ENCODE measurements around the gene DTX3.
A peak's percentile ranks its signal among the peaks of the same experiment; 100 is the strongest.
"Not testable (repeated sequence)": the region's sequence is repeated elsewhere in the genome, so short reads cannot be mapped to it uniquely, and the experiment has no call there.

Gene DTX3

DNA sequence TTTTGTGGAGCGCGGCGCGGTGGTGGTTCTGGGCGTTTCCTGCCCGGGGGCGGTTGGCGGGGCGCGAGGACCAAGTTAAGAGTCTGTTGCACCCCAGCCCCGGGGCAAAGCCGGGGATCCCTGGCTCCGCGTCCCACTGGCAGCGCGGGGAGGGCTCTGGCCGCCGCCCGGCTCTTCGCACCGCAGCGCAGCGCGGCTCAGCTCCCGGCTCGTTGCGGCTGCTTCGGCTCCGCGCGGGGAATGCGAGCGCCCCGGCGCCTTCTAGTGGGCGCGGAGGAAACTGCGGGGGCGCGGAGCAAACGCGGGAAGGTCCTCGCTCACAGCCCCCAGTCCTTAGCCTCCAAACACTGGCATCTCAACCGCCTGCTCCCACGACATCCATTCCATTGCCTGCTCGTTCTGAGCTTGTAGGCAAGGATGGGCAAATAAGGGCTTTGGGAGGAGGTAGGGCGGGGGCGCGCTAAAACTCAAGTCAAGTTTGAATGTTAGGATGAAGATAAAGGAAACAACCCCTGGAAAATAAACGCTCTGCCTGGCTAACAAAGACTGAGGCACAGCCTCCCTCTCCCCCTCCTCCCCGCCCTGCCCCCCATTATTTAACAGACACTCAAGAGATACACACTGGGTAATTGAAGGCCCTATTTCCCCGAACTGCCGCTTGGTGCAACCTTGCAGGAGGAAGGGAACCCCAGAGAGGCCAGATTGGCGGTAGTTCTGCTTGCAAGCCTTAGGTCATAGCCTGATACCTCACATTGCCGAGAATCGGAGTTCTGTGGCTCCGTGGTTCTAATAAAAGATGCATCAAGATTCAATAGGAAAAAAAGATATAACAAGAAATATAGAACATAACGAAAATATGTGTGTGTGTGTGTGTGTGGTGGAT, 28.6 kb downstream of the DTX3 start, which contains the start of gene B4GALNT1:
TSS of gene B4GALNT1 (minus strand) at position 244 of the 883 bp plus-strand sequence. CDS start 1,069 bp downstream, outside the sequence.
- DNase-seq, result peak; percentile 50

GRCh38 chr12:57636731-57637130, 32.1 kb downstream of the DTX3 start:
- not testable (repeated sequence) for DNase-seq

GRCh38 chr12:57637364-57637763, 32.7 kb downstream of the DTX3 start:
- DNase-seq, result no peak

DNA sequence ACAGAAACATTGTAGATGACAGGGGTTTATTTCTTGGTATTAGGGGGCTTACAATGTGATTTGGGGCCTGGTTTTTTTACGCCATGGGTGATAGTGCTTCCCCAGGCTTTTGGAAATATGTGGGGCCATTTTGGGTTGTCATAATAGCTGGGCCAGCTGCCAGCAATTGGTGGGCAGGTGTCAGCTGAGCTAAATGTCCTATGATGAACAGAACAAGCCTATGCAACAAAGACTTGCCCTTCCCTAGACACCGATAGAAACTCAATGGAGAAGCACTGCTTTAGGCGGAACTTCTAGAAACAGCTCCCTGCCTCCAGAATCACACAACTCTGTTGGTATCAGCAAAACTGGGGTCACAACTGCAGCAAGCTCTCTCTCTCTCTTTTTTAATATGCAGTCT, 33.5 kb downstream of the DTX3 start:
- DNase-seq, result no peak

DNA sequence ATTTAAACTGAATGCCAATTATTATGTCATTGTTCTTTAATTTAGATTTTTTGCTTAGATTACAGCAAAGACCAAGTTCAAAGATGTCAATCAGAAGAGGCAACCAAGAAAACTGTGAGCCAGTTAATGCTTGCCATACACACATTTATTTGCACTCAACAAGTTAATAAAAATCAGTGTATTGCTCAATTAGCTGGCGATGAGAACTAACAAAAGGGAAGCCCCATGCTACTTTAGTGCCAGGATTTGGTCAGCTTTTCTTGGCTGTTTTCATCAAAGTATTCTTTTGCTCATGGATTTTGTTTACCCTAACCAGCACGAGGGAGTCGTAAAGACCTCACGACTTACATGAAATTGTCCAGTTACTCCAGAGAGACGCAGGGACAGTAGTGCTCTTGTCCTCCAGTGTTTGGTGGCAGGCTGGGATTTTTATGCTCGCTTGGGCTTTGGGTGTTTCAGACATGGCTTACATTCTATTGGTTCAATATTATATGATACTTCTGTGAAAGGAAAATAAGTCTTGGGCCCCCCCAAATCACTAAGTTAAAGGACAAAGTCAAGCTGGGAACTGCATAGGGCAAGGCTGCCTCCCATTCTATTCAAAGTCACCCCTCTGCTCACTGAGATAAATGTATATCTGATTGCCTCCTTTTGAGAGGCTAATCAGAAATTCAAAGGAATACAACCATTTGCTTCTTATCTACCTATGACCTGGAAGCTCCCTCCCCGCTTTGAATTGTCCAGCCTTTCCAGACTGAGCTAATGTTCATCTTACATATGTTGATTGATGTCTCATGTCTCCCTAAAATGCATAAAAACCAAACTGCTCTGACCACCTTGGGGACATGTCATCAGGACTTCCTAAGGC, 35.8 kb downstream of the DTX3 start:
- DNase-seq, result no peak

- DNase-seq, result no peak
These were observed 37.2 kb downstream of the DTX3 start for GRCh38 chr12:57641699-57642442.

GRCh38 chr12:57645990-57646658, 41.5 kb downstream of the DTX3 start:
- DNase-seq, result not testable (repeated sequence)

- not testable (repeated sequence) for DNase-seq
These were observed 42.0 kb downstream of the DTX3 start for GRCh38 chr12:57646659-57647049.

GRCh38 chr12:57654042-57654441, 49.4 kb downstream of the DTX3 start:
- no peak for DNase-seq

DNA sequence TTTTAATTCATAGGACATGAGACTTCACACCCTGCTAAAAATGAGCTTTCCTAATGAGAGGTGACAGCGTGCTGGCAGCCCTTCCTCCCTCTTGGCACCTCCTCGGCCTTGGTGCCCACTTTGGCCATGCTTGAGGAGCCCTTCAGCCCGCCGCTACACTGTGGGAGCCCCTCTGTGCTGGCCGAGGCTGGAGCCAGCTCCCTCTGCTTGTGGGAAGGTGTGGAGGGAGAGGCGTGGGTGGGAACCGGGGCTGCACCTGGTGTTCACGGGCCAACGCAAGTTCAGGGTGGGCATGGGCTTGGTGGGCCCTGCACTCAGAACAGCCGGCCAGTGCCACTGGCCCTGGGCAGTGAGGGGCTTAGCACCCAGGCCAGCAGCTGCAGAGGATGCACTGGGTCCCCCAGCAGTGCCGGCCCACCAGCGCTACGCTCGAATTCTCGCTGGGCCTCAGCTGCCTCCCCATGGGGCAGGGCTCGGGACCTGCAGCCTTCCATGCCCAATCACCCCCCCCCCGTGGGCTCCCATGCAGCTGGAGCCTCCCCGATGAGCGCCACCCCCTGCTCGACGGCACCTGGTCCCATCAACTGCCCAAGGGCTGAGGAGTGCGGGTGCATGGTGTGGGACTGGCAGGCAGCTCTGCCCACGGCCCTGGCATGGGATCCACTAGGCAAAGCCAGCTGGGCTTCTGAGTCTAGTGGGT, 51.1 kb downstream of the DTX3 start:
- no peak for DNase-seq

GRCh38 chr12:57656408-57656807, 51.8 kb downstream of the DTX3 start:
- DNase-seq, result not testable (repeated sequence)

- no peak for DNase-seq
These were observed 53.1 kb downstream of the DTX3 start for GRCh38 chr12:57657744-57658143.

DNA sequence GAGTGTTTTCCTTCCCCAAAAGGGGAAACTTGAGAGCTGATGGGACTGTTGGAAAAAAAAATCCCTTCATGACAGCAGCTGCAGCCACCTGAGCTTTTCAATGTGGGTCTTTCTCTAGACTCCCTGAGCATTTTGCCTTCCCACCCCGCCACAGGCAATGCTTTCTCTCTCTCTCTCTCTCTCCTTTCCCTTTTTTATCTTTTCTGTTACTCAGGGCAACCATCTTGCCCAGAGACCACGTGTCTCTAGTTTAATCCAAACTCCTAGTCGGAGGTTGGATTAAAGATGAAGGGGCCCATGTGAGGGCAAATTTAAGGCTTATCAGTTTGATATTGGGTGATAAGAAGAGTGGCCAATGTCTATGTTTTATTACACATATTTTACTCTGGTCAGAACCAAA, 54.3 kb downstream of the DTX3 start:
- DNase-seq, result no peak

Data from fibroblast of skin of abdomen (primary cell).